Measurements from ENCODE around the gene PRICKLE4.
"Not testable (repeated sequence)": the region's sequence is repeated elsewhere in the genome, so short reads cannot be mapped to it uniquely, and the experiment has no call there.

The PRICKLE4 gene

GRCh38 chr6:41743406-41744235 lies 37.0 kb upstream of the PRICKLE4 start:
- in situ Hi-C loops (cut with HindIII; ENCODE audit: low sequenced_read_pairs) = no loop called here

GRCh38 chr6:41744236-41744787 lies 36.3 kb upstream of the PRICKLE4 start:
- in situ Hi-C loops (cut with HindIII; ENCODE audit: low sequenced_read_pairs) = no loop called here

- in situ Hi-C loops (cut with HindIII; ENCODE audit: low sequenced_read_pairs) = no loop called here
These were observed 34.5 kb upstream of the PRICKLE4 start for GRCh38 chr6:41746107-41746506.

- in situ Hi-C loops (cut with HindIII; ENCODE audit: low sequenced_read_pairs) = no loop called here
These were observed 33.1 kb upstream of the PRICKLE4 start, which contains the start of gene PGC for GRCh38 chr6:41747256-41748101. PGC (minus strand) TSS chr6:41747397; CDS start chr6:41747334, 63 bp downstream.

GRCh38 chr6:41748102-41748477 lies 32.5 kb upstream of the PRICKLE4 start:
- in situ Hi-C loops (cut with HindIII; ENCODE audit: low sequenced_read_pairs) = no loop called here

GRCh38 chr6:41748542-41748941 lies 32.0 kb upstream of the PRICKLE4 start:
- in situ Hi-C loops (cut with HindIII; ENCODE audit: low sequenced_read_pairs) = no loop called here

GRCh38 chr6:41750374-41750773 lies 30.2 kb upstream of the PRICKLE4 start:
- in situ Hi-C loops (cut with HindIII; ENCODE audit: low sequenced_read_pairs) = loop anchor here (10.0 kb wide), 1 partner anchor 56 kb away; no protein-coding TSS in a partner anchor

GRCh38 chr6:41755895-41756294 lies 24.7 kb upstream of the PRICKLE4 start:
- in situ Hi-C loops (cut with HindIII; ENCODE audit: low sequenced_read_pairs) = loop anchor here (10.0 kb wide), 1 partner anchor 61 kb away; no protein-coding TSS in a partner anchor

- in situ Hi-C loops (cut with HindIII; ENCODE audit: low sequenced_read_pairs) = loop anchor here (10.0 kb wide), 1 partner anchor 62 kb away; no protein-coding TSS in a partner anchor
These were observed 24.2 kb upstream of the PRICKLE4 start for GRCh38 chr6:41756354-41756753.

GRCh38 chr6:41757271-41757670 lies 23.3 kb upstream of the PRICKLE4 start:
- in situ Hi-C loops (cut with HindIII; ENCODE audit: low sequenced_read_pairs) = loop anchor here (10.0 kb wide), 1 partner anchor 62 kb away; no protein-coding TSS in a partner anchor

- in situ Hi-C loops (cut with HindIII; ENCODE audit: low sequenced_read_pairs) = loop anchor here (10.0 kb wide), 1 partner anchor 63 kb away; no protein-coding TSS in a partner anchor
These were observed 22.5 kb upstream of the PRICKLE4 start for GRCh38 chr6:41757931-41758640.

GRCh38 chr6:41758641-41759035 lies 21.9 kb upstream of the PRICKLE4 start:
- in situ Hi-C loops (cut with HindIII; ENCODE audit: low sequenced_read_pairs) = loop anchor here (10.0 kb wide), 1 partner anchor 64 kb away; no protein-coding TSS in a partner anchor

- in situ Hi-C loops (cut with HindIII; ENCODE audit: low sequenced_read_pairs) = loop anchor here (10.0 kb wide), 1 partner anchor 65 kb away; no protein-coding TSS in a partner anchor
These were observed 21.3 kb upstream of the PRICKLE4 start for GRCh38 chr6:41759106-41759904.

GRCh38 chr6:41759905-41760579 lies 20.5 kb upstream of the PRICKLE4 start:
- in situ Hi-C loops (cut with HindIII; ENCODE audit: low sequenced_read_pairs) = loop anchor here (10.0 kb wide), 1 partner anchor 65 kb away; no protein-coding TSS in a partner anchor

GRCh38 chr6:41763470-41763869 lies 17.1 kb upstream of the PRICKLE4 start:
- in situ Hi-C loops (cut with HindIII; ENCODE audit: low sequenced_read_pairs) = no loop called here

- in situ Hi-C loops (cut with HindIII; ENCODE audit: low sequenced_read_pairs) = not testable (repeated sequence)
These were observed 14.4 kb upstream of the PRICKLE4 start for GRCh38 chr6:41766043-41766664.

- in situ Hi-C loops (cut with HindIII; ENCODE audit: low sequenced_read_pairs) = no loop called here
These were observed 13.3 kb upstream of the PRICKLE4 start for GRCh38 chr6:41767112-41767833.
